Parathyroid adenoma (tissue), 2 donors: ENCODE data around the gene SIGLEC8.

ENCODE experiments used
- H2AFZ ChIP-seq: fragments of 300-600 bp; sonication (generic); one replicate; pipeline ENCODE4 v1.7.0; 2017; ENCODE audit warnings: antibody characterized with exemption, mild to moderate bottlenecking
- H3K27ac ChIP-seq: fragments of 300-600 bp; sonication (generic); one replicate; pipeline ENCODE4 v1.7.0; 2017
- H3K27me3 ChIP-seq: fragments of 300-600 bp; sonication (generic); one replicate; pipeline ENCODE4 v1.7.0; 2017; ENCODE audit warnings: low read length; ENCODE audit not compliant: control insufficient read depth, insufficient read depth
- H3K36me3 ChIP-seq: fragments of 300-600 bp; sonication (generic); one replicate; pipeline ENCODE4 v1.7.0; 2017; ENCODE audit warnings: low read length; ENCODE audit not compliant: control insufficient read depth, insufficient read depth
- H3K4me1 ChIP-seq: fragments of 300-600 bp; sonication (generic); one replicate; pipeline ENCODE4 v1.7.0; 2017; ENCODE audit warnings: control low read depth
- H3K4me2 ChIP-seq: fragments of 300-600 bp; sonication (generic); one replicate; pipeline ENCODE4 v1.7.0; 2017; ENCODE audit warnings: low read length
- H3K4me3 ChIP-seq: fragments of 300-600 bp; sonication (generic); one replicate; pipeline ENCODE4 v1.7.0; 2017; ENCODE audit warnings: low read depth, low read length
- H3K79me2 ChIP-seq: fragments of 300-600 bp; sonication (generic); one replicate; pipeline ENCODE4 v1.7.0; 2017; ENCODE audit warnings: control low read depth
- H3K9ac ChIP-seq: fragments of 300-600 bp; sonication (generic); one replicate; pipeline ENCODE4 v1.7.0; 2017; ENCODE audit warnings: mild to moderate bottlenecking
- H3K9me3 ChIP-seq: fragments of 300-600 bp; sonication (generic); one replicate; pipeline ENCODE4 v1.7.0; 2017; ENCODE audit warnings: low read length; ENCODE audit not compliant: control insufficient read depth
- CTCF ChIP-seq: fragments of 300-600 bp; sonication (generic); IDR thresholded peaks from one replicate; pipeline ENCODE4 v1.7.0; 2017; ENCODE audit warnings: antibody characterized with exemption, mild to moderate bottlenecking
- donor health status: primary hyperparathyroidism.

The SIGLEC8 gene

GRCh38 chr19:51458899-51459505, 748 bp upstream of the SIGLEC8 start:
- no peaks in the 10 kb centered on the region for H3K9me3 ChIP-seq
- no peaks in the 10 kb centered on the region for H3K4me1 ChIP-seq
- no peaks in the 10 kb centered on the region for H3K27me3 ChIP-seq
- no peaks in the 10 kb centered on the region for H3K79me2 ChIP-seq
- no peak for TF ChIP-seq CTCF
- no peaks in the 10 kb centered on the region for H3K36me3 ChIP-seq
- no peak overlapping the region for H3K4me3 ChIP-seq
- no peak overlapping the region for H2AFZ ChIP-seq
- H3K9ac ChIP-seq: no peak overlapping the region
- H3K4me2 ChIP-seq: no peak overlapping the region
- H3K27ac ChIP-seq: no peak overlapping the region

GRCh38 chr19:51457351-51458013, 772 bp downstream of the SIGLEC8 start:
- H3K4me2 ChIP-seq: no peak overlapping the region
- no peaks in the 10 kb centered on the region for H3K36me3 ChIP-seq
- no peak overlapping the region for H3K9ac ChIP-seq
- H3K4me3 ChIP-seq: no peak overlapping the region
- no peaks in the 10 kb centered on the region for H3K79me2 ChIP-seq
- no peaks in the 10 kb centered on the region for H3K27me3 ChIP-seq
- no peaks in the 10 kb centered on the region for H3K9me3 ChIP-seq
- no peak overlapping the region for H2AFZ ChIP-seq
- TF ChIP-seq CTCF: no peak
- H3K27ac ChIP-seq: no peak overlapping the region
- no peaks in the 10 kb centered on the region for H3K4me1 ChIP-seq

GRCh38 chr19:51456541-51457290, 1.5 kb downstream of the SIGLEC8 start:
- no peak overlapping the region for H2AFZ ChIP-seq
- no peaks in the 10 kb centered on the region for H3K4me1 ChIP-seq
- H3K4me2 ChIP-seq: no peak overlapping the region
- no peaks in the 10 kb centered on the region for H3K9me3 ChIP-seq
- H3K4me3 ChIP-seq: no peak overlapping the region
- no peaks in the 10 kb centered on the region for H3K36me3 ChIP-seq
- H3K9ac ChIP-seq: no peak overlapping the region
- TF ChIP-seq CTCF: no peak
- no peak overlapping the region for H3K27ac ChIP-seq
- H3K79me2 ChIP-seq: no peaks in the 10 kb centered on the region
- H3K27me3 ChIP-seq: no peaks in the 10 kb centered on the region

- Histone ChIP-seq H3K4me2 (no peak overlapping the region), H3K36me3 (no peaks in the 10 kb centered on the region), H3K27me3 (no peaks in the 10 kb centered on the region), H3K79me2 (no peaks in the 10 kb centered on the region), H3K9ac (no peak overlapping the region), H2AFZ (no peak overlapping the region), H3K27ac (no peak overlapping the region), H3K4me3 (no peak overlapping the region), H3K4me1 (no peaks in the 10 kb centered on the region), H3K9me3 (no peaks in the 10 kb centered on the region)
- no peak for TF ChIP-seq CTCF
These were observed 7.4 kb downstream of the SIGLEC8 start for GRCh38 chr19:51450730-51451307.
